ENCODE results near the gene OR10V1.

The OR10V1 gene

DNA sequence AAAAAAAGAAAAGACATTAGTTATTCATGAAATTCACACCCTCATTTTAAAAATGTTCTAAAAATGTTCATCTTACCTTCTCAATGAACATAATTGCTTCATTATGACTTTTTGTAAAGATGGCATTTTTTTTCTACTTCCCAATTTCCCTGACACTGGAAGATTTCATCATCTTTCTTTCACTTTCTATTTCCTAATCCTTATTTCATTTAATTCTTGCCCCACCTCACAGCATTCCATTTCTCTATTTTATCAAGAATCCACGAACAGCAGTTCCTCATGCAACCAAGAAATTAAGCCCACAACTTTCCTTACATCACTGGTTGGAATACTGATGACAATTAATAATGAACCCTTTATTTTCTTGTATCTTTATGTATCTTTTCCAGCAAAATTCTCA is 46.7 kb downstream of the OR10V1 start:
- no peak for DNase-seq

All from activated CD4-positive, alpha-beta T cell treated with anti-CD3 and anti-CD28 coated beads for 1 hour (primary cell).